Measurements from ENCODE around the gene SYNRG. TPM values are rescaled to one million over a fixed set of nuclear protein-coding genes. Genes with fewer than 3 reads are reported as not detected.
A peak's percentile ranks its signal among the peaks of the same experiment; 100 is the strongest.

SYNRG gene
- total and polyA plus RNA-seq, 8 donors, result 7.4 to 26.0 (median 17.0) TPM

- no peak overlapping the region for H3K4me3 ChIP-seq
- H3K36me3 ChIP-seq, result peaks cover 0 to 10% (median 3%) of the 10 kb centered on the region in 3 donors
- TF ChIP-seq CTCF (IDR thresholded peaks at IDR 0.05), result no peak
- 52 to 65% methylated on average over 5 of the region's 5 CpGs for WGBS, 2 donors
- intact Hi-C loops (cut with DNase I), result no loop called here
- peak in 1 of 4 donors; percentile 20 for ATAC-seq
- peaks cover 5 to 8% (median 5%) of the 10 kb centered on the region in 3 donors for H3K4me1 ChIP-seq
- FAIRE-seq, result no peak
- no peak overlapping the region for H3K27ac ChIP-seq
- DNase-seq, result no peak
- H3K9me3 ChIP-seq, result no peaks in the 10 kb centered on the region
- no peaks in the 10 kb centered on the region for H3K27me3 ChIP-seq
These were observed 125.7 kb downstream of the SYNRG start for GRCh38 chr17:37483311-37484039.

- no peak for ATAC-seq
- Histone ChIP-seq H3K36me3 (peaks cover 0 to 32% (median 19%) of the 10 kb centered on the region in 3 donors), H3K4me3 (no peak overlapping the region), H3K4me1 (no peaks in the 10 kb centered on the region), H3K27ac (no peak overlapping the region), H3K9me3 (no peaks in the 10 kb centered on the region), H3K27me3 (no peaks in the 10 kb centered on the region)
- DNase-seq, result no peak
- no peak for FAIRE-seq
- no peak for TF ChIP-seq CTCF (IDR thresholded peaks at IDR 0.05)
- WGBS, 2 donors, result 94 to 95% methylated on average over 9 of the region's 9 CpGs
- intact Hi-C loops (cut with DNase I), result no loop called here
These were observed 128.1 kb downstream of the SYNRG start for GRCh38 chr17:37481001-37481665.

- DNase-seq (no peak), FAIRE-seq (no peak), ATAC-seq (no peak)
- Histone ChIP-seq H3K4me3 (no peak overlapping the region), H3K4me1 (no peaks in the 10 kb centered on the region), H3K9me3 (no peaks in the 10 kb centered on the region), H3K36me3 (peaks cover 0 to 39% (median 19%) of the 10 kb centered on the region in 3 donors), H3K27me3 (no peaks in the 10 kb centered on the region), H3K27ac (no peak overlapping the region)
- no peak for TF ChIP-seq CTCF (IDR thresholded peaks at IDR 0.05)
- intact Hi-C loops (cut with DNase I), result no loop called here
- WGBS, 2 donors, result 85 to 97% methylated on average over 2 of the region's 2 CpGs
These were observed 128.8 kb downstream of the SYNRG start for GRCh38 chr17:37480427-37480826.

- H3K27ac ChIP-seq, result no peak overlapping the region
- TF ChIP-seq CTCF (IDR thresholded peaks at IDR 0.05), result no peak
- ATAC-seq, result no peak
- no peak overlapping the region for H3K4me3 ChIP-seq
- 94 to 98% methylated on average over 1 of the region's 1 CpG for WGBS, 2 donors
- FAIRE-seq, result no peak
- no peaks in the 10 kb centered on the region for H3K9me3 ChIP-seq
- DNase-seq, result no peak
- H3K4me1 ChIP-seq, result no peaks in the 10 kb centered on the region
- no peaks in the 10 kb centered on the region for H3K27me3 ChIP-seq
- peaks cover 0 to 53% (median 23%) of the 10 kb centered on the region in 3 donors for H3K36me3 ChIP-seq
- intact Hi-C loops (cut with DNase I), result no loop called here
These were observed 130.2 kb downstream of the SYNRG start for GRCh38 chr17:37479025-37479424.

- intact Hi-C loops (cut with DNase I), result no loop called here
- Histone ChIP-seq H3K4me3 (no peak overlapping the region), H3K36me3 (peaks cover 0 to 58% (median 32%) of the 10 kb centered on the region in 3 donors), H3K4me1 (no peaks in the 10 kb centered on the region), H3K27me3 (no peaks in the 10 kb centered on the region), H3K27ac (no peak overlapping the region), H3K9me3 (no peaks in the 10 kb centered on the region)
- DNase-seq, result no peak
- ATAC-seq, result peak in 1 of 4 donors; percentile 46
- no peak for TF ChIP-seq CTCF (IDR thresholded peaks at IDR 0.05)
- FAIRE-seq, result no peak
- 87 to 90% methylated on average over 2 of the region's 2 CpGs for WGBS, 2 donors
These were observed 131.0 kb downstream of the SYNRG start for GRCh38 chr17:37478187-37478586.
